Duodenal mucosa (tissue), 2 donors: Measurements from ENCODE around the gene NHERF2.
A peak's percentile ranks its signal among the peaks of the same experiment; 100 is the strongest.
"Not testable (repeated sequence)": the region's sequence is repeated elsewhere in the genome, so short reads cannot be mapped to it uniquely, and the experiment has no call there.

ENCODE experiments used
- H3K27ac ChIP-seq: one replicate; pipeline ENCODE4 v1.7.0; 2013; ENCODE audit warnings: low read depth, low read length
- H3K27me3 ChIP-seq, 2 donors: one replicate each; pipeline ENCODE4 v1.7.0; 2013; ENCODE audit warnings: low read length in 2 of 2, control low read depth in 1 of 2; ENCODE audit not compliant: insufficient read depth in 2 of 2, control insufficient read depth in 1 of 2
- H3K36me3 ChIP-seq, 2 donors: one replicate each; pipeline ENCODE4 v1.7.0; 2013; ENCODE audit warnings: low read length in 2 of 2, control low read depth in 1 of 2; ENCODE audit not compliant: insufficient read depth in 2 of 2, control insufficient read depth in 1 of 2
- H3K4me1 ChIP-seq, 2 donors: one replicate each; pipeline ENCODE4 v1.7.0; 2013; ENCODE audit warnings: low read length in 2 of 2, control low read depth in 1 of 2; ENCODE audit not compliant: insufficient read depth in 2 of 2, control insufficient read depth in 1 of 2
- H3K4me3 ChIP-seq, 2 donors: one replicate each; pipeline ENCODE4 v1.7.0; 2013; ENCODE audit warnings: low read length in 2 of 2, low read depth in 1 of 2
- H3K9ac ChIP-seq, 2 donors: one replicate each; pipeline ENCODE4 v1.7.0; 2013; ENCODE audit warnings: low read length in 2 of 2, low read depth in 1 of 2
- H3K9me3 ChIP-seq, 2 donors: one replicate each; pipeline ENCODE4 v1.7.0; 2013; ENCODE audit warnings: low read length in 2 of 2, control low read depth in 1 of 2; ENCODE audit not compliant: control insufficient read depth in 1 of 2

NHERF2 gene

DNA sequence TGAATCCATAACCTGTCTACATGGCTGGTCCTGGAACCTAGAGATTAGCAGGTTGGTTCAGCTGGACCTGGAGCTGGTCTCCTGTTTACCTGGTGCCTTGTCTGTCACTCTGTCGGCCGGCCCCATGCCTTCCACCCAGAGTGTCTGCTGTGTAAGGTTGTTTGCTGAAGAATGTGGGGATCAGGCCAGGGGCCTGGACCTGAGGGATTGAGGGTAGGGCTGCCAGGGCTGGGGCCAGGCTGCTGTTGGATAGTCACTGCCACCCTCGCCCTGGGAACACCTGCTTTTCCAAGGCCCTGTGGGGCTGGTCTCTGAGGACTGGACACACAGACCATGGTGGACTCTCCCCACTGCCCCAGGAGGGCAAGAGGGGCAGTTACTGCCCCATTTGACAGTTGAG is 1.4 kb downstream of the NHERF2 start:
- H3K9ac ChIP-seq: peak overlapping the region; percentile 10 to 43
- H3K27ac ChIP-seq: no peak overlapping the region
- H3K4me1 ChIP-seq: peaks cover 4 to 27% of the 10 kb centered on the region in 2 donors
- H3K9me3 ChIP-seq: no peaks in the 10 kb centered on the region
- peak overlapping the region; percentile 42 to 80 for H3K4me3 ChIP-seq
- no peaks in the 10 kb centered on the region for H3K36me3 ChIP-seq
- H3K27me3 ChIP-seq: no peaks in the 10 kb centered on the region

DNA sequence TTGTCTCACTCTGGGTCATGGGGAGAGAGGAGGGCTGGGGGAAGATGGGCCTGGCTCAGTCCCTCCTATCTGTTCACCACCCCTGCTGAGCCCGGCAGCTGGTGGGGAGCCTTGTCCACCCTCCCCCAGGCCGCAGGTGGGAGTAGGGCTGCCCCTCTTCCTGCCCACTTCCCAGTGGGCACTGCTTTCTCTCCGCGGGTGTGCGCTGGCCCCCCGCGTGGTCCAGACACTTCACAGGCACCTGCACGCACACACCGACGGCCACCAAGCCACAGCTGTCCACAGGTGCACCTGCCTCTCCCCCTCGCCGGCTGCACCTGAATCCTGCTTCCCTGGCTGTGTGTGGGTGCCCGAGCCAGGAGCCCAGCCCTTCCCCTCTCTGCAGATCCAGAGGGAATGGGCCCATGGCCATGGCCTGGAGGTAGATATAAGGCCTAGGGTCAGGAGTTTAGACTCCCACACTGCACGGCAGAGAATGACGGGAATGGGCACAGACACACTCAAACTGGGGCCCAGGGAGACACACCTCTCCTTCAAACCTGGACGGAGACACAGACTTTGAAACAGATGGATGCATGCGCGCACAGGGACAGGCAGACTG is 2.0 kb downstream of the NHERF2 start:
- H3K9me3 ChIP-seq: no peaks in the 10 kb centered on the region
- peak overlapping the region in 1 of 2 donors; percentile 10 for H3K9ac ChIP-seq
- H3K36me3 ChIP-seq: no peaks in the 10 kb centered on the region
- H3K4me3 ChIP-seq: peak overlapping the region in 1 of 2 donors; percentile 80
- no peaks in the 10 kb centered on the region for H3K27me3 ChIP-seq
- peaks cover 1 to 22% of the 10 kb centered on the region in 2 donors for H3K4me1 ChIP-seq
- no peak overlapping the region for H3K27ac ChIP-seq

DNA sequence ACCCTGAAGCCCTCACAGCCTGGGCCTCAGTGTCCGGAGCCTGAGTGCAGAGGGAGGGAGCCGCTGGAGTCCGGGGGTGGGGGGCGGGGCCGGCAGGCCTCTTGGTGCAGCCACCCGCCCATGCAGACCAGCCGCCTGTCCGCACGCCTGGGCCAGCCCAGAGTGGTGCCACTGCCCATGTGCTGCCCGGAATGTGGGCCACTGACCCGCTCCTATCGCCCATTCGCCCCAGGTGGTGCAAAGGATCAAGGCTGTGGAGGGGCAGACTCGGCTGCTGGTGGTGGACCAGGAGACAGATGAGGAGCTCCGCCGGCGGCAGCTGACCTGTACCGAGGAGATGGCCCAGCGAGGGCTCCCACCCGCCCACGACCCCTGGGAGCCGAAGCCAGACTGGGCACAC is 2.6 kb downstream of the NHERF2 start:
- no peak overlapping the region for H3K27ac ChIP-seq
- no peak overlapping the region for H3K4me3 ChIP-seq
- H3K4me1 ChIP-seq: peaks cover 4 to 17% of the 10 kb centered on the region in 2 donors

GRCh38 chr16:2030036-2030435 is 3.3 kb downstream of the NHERF2 start:
- H3K4me1 ChIP-seq: peaks cover 4 to 22% of the 10 kb centered on the region in 2 donors

More for the DNA sequence above, 2.6 kb downstream of the NHERF2 start:
- no peak overlapping the region for H3K9ac ChIP-seq
- H3K9me3 ChIP-seq: no peaks in the 10 kb centered on the region
- no peaks in the 10 kb centered on the region for H3K27me3 ChIP-seq
- H3K36me3 ChIP-seq: no peaks in the 10 kb centered on the region

DNA sequence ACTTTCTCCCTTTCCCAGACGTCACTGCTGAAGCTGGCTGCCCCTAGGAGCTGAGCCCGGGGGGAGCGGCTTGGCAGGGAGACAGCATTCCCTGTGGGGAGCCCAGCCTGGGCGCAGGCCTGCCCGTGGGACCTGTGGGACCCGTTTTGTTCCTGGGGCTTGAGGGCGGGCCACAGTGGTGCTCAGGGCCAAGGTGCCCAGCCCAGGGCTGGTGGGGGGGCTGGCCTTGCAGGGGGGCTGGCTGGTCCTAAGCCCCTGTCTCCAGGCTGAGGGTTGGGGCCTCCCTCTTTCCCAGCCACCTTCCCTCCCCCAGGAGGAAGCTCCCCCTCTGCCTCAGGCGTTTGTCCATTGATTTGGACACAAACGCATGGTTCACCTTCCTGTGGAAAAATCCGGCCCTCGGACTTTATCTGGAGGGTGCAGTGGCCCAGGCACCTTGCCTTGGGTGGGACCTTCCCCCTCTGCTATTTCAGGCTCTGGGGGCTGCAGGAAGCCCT is 4.4 kb downstream of the NHERF2 start:
- Histone ChIP-seq H3K9me3 (no peaks in the 10 kb centered on the region), H3K4me3 (no peak overlapping the region), H3K27ac (peak overlapping the region; percentile 10), H3K4me1 (peaks cover 4 to 28% of the 10 kb centered on the region in 2 donors), H3K9ac (no peak overlapping the region), H3K27me3 (no peaks in the 10 kb centered on the region), H3K36me3 (no peaks in the 10 kb centered on the region)

More at GRCh38 chr16:2030036-2030435, 3.3 kb downstream of the NHERF2 start:
- H3K9ac ChIP-seq: no peak overlapping the region
- no peaks in the 10 kb centered on the region for H3K36me3 ChIP-seq
- no peaks in the 10 kb centered on the region for H3K9me3 ChIP-seq
- no peak overlapping the region for H3K4me3 ChIP-seq
- no peak overlapping the region for H3K27ac ChIP-seq
- H3K27me3 ChIP-seq: no peaks in the 10 kb centered on the region

DNA sequence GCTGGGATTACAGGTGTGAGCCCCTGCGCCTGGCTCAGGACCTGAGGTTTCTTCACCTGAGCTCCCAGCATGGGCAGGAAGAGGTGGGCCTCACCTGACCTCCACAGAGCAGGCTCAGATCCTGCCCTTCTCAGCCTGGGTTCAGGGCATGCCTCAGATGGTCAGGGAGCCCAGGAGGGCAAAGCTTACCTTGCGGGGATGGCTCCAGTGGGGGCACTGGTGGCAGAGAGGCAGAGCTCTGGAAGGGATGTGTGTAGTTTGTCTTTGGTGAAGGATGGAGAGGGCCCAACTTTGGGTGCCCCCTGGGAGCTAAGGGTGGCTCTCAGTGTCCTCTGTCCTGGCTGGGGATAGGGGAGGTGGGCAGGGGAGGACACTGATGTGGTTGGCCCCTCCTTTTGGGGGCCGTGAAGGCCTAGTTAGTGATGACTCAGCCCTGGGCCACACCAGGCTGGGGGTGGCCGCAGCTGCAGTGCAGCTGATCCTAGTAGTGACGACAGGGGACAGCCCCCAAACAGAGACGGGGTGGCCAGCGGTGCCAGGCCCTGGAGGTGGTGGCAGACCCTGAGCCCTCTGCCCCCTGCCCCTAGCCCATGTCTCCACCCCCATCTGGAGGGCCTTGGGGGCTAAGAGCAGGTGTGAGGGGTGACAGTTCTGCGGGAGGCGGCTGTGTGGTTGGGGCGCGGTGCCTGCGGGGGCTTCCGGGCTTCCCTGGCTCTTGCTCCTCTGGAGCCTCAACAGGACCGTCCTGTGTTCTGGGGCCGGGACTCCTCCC is 5.8 kb downstream of the NHERF2 start:
- H3K4me1 ChIP-seq: peaks cover 4 to 35% of the 10 kb centered on the region in 2 donors
- no peak overlapping the region for H3K4me3 ChIP-seq
- no peaks in the 10 kb centered on the region for H3K36me3 ChIP-seq
- H3K27ac ChIP-seq: peak overlapping the region; percentile 84
- H3K9ac ChIP-seq: peak overlapping the region in 1 of 2 donors; percentile 48
- H3K27me3 ChIP-seq: no peaks in the 10 kb centered on the region
- no peaks in the 10 kb centered on the region for H3K9me3 ChIP-seq

GRCh38 chr16:2033057-2033908 is 6.6 kb downstream of the NHERF2 start:
- H3K27ac ChIP-seq: peak overlapping the region; percentile 84
- no peaks in the 10 kb centered on the region for H3K9me3 ChIP-seq
- peaks cover 4 to 33% of the 10 kb centered on the region in 2 donors for H3K4me1 ChIP-seq
- peak overlapping the region; percentile 22 to 45 for H3K4me3 ChIP-seq
- no peaks in the 10 kb centered on the region for H3K36me3 ChIP-seq
- no peaks in the 10 kb centered on the region for H3K27me3 ChIP-seq
- peak overlapping the region; percentile 38 to 48 for H3K9ac ChIP-seq

DNA sequence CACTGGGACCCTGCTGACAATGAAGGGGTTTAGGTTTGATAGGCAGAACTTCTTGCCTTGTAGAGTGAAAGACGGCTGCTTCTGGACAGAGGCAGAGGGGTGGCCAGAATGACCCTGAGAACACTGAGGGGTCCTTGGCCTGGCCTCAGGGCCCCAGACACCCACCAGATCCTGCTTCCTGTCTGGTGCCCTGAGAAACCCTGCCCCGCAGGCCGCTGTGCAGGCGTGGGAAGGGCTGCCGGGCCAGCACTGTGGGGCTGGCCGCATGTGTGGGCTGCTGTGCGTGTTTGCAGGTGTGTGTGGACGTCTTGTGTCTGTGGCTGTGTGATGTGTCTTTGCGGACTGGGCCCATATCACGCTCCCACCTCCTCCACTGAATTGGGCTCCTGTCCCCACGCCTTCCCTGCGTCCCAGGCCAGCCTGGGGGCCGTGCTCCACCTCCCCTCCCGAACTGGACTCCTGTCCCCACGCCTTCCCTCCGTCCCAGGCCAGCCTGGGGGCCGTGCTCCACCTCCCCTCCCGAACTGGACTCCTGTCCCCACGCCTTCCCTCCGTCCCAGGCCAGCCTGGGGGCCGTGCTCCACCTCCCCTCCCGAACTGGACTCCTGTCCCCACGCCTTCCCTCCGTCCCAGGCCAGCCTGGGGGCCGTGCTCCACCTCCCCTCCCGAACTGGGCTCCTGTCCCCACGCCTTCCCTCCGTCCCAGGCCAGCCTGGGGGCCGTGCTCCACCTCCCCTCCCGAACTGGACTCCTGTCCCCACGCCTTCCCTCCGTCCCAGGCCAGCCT is 7.4 kb downstream of the NHERF2 start:
- H3K9ac ChIP-seq: peak overlapping the region in 1 of 2 donors; percentile 48
- H3K9me3 ChIP-seq: not testable (repeated sequence)

DNA sequence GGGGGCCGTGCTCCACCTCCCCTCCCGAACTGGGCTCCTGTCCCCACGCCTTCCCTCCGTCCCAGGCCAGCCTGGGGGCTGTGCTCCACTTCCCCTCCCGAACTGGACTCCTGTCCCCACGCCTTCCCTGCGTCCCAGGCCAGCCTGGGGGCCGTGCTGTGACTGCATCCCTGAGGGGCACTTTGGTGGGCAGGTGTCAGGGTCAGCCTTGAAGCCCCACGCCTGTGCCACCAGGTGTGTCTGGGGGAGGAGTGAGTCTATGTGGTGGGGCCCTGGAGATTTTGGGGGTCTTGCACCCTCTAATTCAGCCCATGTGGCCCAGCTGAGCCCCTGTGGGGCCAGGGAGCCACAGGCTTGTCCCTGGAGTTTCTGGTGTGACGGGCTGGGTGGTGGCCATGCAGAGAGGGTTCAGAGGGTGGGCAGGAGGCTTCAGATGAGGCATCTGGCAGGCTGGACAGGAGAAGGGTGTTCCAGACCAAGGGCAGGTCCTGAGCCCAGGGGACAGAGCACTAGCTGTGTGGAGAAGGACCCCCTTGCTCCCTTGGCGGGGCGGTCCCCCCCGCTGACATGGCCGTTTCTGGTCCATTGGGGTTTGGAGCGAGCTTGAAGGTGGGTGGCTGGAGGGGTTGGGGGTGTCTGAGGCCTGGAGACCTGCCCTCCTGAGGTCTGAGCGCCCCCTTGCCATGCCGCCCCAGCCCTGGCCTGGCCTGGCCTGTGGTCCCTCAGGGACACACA is 8.2 kb downstream of the NHERF2 start:
- Histone ChIP-seq H3K9ac (no peak overlapping the region), H3K27me3 (no peaks in the 10 kb centered on the region), H3K4me1 (peaks cover 15 to 31% of the 10 kb centered on the region in 2 donors), H3K9me3 (no peaks in the 10 kb centered on the region), H3K27ac (peak overlapping the region; percentile 67), H3K36me3 (no peaks in the 10 kb centered on the region), H3K4me3 (no peak overlapping the region)

More for the DNA sequence above, 7.4 kb downstream of the NHERF2 start:
- Histone ChIP-seq H3K4me3 (peak overlapping the region; percentile 8 to 45), H3K27ac (peak overlapping the region; percentile 84), H3K4me1 (peaks cover 8 to 33% of the 10 kb centered on the region in 2 donors)
- H3K27me3 ChIP-seq, H3K36me3 ChIP-seq: not testable (repeated sequence)
